Skin epidermis (tissue), 12 donors: ENCODE measurements around the gene TNRC18.

Experiments used
- H3K27ac ChIP-seq, 21 experiments: fragments of 200-600 bp; sonication (generic) in 11 of 21; one replicate each; pipeline ENCODE4 v1.5.0; 2020; ENCODE audit warnings: mild to moderate bottlenecking in 3 of 21, inconsistent platforms in 2 of 21, moderate library complexity in 2 of 21
- H3K4me3 ChIP-seq, 7 experiments: fragments of 200-600 bp; sonication (generic) in 2 of 7; one replicate each; pipeline ENCODE4 v1.5.0; 2020; ENCODE audit warnings: inconsistent platforms in 2 of 7, mild to moderate bottlenecking in 2 of 7, moderate library complexity in 1 of 7

Gene TNRC18

DNA sequence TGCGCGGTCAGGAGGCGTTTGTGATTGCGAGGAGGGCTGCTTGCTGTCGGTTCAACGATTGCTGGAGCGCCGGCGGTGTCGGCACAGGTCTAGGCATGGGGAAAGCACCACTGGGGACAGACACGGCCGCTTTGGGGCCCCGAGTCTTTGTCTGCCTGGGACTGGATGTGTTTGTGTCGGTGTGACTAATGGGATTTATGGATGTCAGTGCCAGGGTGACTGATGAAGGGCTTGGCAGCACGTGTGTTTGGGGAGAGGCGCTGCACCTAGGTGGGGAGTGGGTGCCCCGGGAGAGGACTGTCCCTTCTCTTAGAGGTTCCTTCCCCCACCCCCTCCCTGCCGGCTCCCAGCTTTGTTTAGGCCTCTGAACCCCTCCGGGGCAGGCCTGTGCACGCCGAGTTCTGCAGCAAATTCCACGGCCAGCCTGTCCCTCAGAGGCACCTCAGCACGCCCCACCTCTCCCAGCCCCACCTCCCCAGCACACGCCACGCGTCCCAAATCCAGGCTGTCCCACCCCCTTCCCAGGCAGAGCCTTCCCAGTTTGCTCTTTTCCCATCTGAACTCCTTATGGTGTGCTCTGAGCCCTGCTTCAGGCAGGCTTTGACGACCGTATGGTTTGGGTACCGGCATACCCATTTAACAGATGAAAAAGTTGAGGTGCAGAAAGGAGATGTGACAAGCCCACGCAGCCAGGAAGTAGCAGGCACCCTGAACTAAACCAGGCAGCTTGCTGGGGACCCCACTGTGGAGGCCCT lies 6.4 kb upstream of the TNRC18 start:
- Histone ChIP-seq H3K27ac (peak overlapping the region in 20 of 21 experiments; percentile 94 to 100 (median 98)), H3K4me3 (peak overlapping the region; percentile 50 to 96 (median 75))

DNA sequence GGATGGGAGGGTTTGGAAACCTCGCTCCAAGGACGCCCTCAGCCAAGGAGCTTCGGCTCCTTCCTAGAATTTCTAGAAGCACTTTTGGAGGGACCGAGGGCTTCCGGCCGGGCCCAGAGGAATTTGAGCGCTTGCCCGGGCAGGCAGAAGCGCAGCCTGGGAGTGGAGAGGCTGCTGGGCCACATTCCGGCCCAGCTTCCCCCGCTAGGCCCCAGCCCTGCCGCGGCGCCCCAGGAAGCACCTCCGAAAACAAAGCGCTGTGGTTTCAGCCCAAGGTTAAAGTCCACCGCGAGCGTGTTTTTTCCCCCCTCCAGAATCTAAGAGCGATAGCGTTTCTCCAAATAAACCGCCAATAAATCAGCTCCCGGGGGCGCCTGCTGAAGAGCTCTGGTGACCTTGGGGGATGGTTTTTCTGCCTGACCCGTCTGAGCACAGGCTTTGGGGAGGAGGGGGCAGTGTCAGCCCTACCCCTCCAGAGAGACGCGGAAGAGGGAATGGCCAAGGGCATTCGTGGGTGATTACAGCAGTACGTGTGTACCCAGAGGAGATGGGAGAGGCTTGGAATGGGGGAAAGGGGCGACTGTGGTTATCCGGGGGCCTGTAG lies 5.7 kb upstream of the TNRC18 start:
- H3K27ac ChIP-seq, result peak overlapping the region in 20 of 21 experiments; percentile 94 to 100 (median 98)
- H3K4me3 ChIP-seq, result peak overlapping the region; percentile 50 to 96 (median 75)

DNA sequence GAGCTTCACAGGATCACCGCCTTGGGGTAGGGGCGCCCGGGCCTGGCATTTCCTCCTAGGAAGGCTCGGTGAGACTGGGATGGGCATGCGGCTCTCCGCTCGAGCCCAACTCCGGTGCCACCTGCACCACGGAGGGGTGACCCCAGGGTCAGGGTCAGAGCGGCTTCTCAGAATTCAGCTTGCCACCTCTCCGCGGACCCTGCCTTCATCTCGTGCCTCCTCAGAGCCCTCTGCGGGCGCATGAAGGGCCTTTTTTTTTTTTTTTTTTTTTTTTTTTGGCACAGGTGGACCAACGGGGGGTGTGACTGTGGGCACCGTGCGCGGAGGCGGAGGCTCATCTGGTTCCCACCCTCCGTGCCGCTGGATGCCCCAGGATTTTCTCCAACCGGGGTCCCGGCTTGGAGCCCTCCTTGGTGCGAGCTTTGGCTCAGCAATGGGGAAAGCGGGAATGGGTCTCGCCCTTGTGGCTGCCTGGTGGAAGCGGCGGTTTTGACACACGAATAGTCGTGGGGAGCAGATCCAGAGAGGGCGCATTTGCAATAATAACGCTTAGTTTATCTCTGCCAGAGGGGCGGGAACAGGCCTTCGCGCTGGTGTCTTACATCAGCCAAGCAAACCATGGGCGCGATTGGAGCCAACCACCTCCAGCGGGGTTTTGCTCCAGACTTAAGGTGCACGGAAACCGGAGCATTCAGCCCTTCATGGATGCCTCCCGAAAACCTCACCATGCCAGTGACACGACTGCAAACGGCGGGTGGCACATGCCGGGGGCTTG lies 5.0 kb upstream of the TNRC18 start:
- peak overlapping the region in 20 of 21 experiments; percentile 94 to 100 (median 98) for H3K27ac ChIP-seq

DNA sequence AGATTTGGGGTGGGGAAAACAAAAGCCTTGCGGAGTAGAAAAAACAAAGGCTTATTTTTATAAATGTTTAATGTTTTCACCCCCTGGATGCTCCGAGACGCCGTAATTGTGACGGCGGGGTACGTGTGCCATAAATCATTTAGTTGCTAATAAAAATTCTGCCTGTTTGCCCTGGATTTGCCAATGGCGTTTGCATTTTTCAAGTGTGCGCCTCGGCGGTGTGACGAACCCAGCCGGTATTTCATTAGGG lies 2.5 kb upstream of the TNRC18 start:
- Histone ChIP-seq H3K27ac (peak overlapping the region; percentile 74 to 100 (median 98)), H3K4me3 (peak overlapping the region; percentile 50 to 96 (median 75))

More for the DNA sequence above, 5.0 kb upstream of the TNRC18 start:
- H3K4me3 ChIP-seq, result peak overlapping the region; percentile 50 to 96 (median 75)

DNA sequence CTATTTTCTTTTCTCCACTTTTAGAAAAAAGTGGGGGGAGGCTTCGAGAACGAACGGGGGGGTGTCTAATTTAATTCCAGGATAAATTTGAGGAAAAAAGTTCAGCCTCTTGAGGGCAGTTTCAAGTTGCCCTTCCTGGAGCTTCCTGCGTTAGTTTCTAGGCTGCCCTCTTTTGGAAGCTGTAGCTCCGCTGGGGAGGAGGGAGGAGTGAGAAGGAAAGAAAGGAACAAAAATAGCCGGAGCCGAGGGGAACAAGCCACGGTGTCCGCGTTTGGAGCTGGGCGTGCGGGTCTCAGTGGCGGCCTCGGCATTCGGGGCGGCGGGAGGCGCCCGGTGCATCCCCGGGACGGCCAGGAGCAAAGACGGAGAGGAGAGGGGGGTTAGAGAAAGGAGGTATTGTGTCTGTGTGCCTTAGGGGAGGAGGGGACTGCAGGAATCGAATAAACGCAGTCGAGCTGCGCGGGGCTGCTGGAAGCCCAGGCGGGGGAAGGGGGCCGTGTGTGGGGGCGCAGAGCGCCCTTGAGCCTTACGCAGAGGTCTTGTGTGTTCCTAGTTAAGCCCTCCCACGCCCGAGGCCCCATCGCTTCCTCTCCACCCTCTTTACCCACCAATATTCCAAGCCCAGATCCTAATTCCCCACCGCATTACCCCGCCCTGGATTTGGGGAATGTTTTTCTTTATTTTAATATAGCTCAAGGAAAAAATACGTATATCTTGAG lies 2.0 kb upstream of the TNRC18 start:
- peak overlapping the region; percentile 86 to 100 (median 98) for H3K27ac ChIP-seq
- H3K4me3 ChIP-seq, result peak overlapping the region; percentile 50 to 96 (median 75)

DNA sequence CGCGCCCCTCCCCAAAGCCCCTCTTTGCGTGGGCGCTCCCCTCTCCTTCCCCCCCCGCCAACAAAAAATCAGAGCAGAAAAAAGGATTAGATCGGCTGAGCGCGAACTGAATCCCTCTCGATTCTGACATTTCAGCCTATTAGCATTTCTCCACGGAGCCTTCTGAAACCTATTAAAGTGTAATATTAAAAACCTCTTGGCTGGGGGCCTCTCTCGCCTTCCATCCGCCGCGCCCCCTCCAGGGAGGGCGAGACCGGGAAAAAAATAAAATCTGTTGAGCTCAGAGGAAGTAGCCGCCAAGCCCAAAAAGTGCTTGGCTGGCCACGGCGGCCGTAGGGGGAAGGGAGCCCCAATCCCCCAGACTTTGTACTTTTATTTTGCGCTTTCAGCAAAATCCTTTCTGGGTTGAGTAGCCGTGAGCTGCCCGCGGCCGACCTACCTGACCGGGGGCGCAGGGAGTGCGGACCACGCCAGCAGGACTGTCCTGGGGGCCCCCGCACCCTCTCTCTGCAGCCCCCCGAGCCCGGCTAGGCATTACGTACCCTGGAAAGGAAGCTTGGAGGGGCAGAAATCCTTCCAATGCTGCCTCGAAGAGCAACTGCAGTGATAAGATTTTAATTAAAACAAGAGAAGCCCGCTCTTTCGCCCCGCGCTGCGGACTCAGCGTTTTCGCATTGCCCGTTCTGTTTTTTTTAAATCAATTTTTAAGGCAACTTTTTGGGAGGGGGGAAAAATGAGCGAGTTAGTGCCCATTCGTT lies 1.3 kb upstream of the TNRC18 start:
- Histone ChIP-seq H3K4me3 (peak overlapping the region; percentile 50 to 96 (median 75)), H3K27ac (peak overlapping the region; percentile 86 to 100 (median 98))

DNA sequence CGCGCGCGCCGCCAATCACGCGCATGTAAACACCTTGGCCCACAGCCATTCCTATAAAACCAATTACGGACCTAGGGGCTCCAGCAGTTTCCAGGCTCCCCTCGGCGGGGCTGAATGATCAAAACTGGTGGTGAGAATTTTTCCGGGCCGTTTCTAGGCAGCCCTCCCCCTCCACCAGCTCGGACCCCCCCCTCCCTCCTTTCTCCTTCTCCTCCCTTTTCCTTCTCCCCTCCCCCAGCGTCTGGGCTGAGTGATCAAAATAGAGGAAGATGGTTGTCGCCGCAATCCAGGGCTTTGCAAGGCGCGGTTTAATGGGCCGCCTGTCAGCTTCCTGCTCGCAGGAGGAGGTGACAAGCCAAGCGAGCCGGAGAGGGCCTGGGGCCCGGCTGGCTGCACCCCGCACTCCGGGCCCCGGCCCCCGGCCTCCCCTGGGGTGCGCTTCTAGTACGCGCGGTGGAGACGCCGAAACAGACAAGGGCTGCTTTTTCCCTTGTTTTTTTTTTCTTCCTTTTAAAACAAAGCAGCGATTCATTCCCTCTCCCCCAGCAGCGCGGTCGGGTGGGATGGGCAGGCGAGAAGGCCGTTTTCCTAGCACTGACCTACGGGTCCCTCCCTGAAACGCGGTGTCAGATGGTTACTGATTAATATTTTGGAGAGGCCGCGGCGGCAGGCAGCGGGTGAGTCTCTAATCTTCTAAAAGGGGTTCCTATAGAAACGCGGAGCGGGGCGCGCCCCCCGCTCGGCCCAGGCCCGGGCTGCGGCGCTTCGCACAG lies 528 bp upstream of the TNRC18 start:
- Histone ChIP-seq H3K27ac (peak overlapping the region; percentile 86 to 100 (median 98)), H3K4me3 (peak overlapping the region; percentile 50 to 96 (median 75))

DNA sequence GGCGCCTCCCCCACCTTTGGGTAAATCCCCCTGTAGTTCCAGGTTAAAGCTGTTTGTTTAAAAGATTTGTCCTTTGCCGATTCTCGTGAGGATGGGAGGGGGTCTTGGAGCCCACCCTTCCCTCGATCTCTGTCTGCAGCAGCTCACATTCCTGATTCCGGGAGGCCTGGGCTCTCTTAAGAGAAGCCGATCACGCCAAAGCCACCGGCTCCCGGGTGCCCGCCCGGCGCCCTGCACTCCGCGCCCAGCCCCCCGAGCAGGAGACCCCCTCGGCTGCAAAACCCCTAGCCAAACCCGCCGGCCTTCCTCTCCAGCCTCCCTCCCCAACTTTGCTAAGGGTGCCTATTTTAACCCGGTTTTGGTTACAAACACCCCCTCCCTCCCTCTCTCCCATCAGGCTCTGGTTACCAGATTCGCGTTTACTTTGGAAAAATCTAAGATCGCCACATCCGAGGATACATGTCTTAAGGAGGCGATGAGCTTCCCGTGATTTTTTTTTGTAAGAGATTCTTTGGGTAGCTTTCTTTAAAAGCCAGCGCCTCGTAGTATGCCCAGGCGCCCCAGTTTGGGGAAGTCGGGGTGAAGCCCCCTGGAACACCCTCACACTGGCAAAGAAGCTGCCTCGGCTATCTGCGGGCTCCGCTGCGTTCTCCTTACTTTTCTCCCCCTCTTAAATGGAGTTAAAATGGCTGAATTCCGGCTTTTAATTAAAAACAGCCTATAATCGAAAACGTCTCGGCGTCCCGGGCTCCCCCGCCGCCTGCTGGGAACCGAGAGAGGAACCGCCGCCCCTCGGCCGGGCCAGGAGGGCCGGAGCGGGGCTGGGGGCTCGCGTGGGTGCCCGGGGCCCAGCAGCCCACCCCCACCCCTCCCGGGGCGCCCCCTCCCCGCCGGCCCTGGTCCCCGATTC lies 983 bp downstream of the TNRC18 start:
- peak overlapping the region; percentile 95 to 100 (median 99) for H3K27ac ChIP-seq
- peak overlapping the region; percentile 50 to 96 (median 75) for H3K4me3 ChIP-seq

DNA sequence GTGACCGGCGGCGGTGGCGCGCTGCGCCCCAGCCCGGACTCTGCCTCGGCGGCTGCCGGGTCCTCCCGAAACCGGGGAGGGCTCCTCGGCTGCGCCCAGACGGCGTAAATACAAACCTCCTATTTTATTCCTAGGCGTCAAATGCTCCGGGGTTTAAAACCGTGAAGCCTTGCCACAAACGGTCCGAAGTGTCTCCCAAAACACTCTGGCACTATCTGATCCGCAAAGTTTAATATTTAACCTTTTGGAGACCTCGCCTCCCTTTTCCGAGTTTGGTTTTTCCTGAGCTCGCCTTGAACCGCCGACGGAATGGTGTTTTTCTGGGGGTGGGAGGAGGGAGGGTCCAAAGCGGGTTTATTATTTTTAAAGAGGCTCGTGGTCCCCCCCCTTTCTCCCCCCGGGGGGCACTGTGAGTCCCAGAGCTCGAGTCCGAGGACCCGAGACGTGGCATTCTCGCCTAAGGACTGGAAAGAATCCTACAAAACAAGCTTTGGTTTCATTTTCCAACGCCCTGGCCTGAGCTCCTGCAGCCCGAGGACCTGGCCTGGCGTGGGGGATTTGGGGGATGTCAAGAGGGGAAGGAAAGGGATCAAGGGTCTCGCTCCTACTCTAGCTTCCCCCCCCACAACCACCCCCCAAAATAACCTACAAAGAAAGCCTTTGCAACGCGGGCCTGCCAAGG lies 1.8 kb downstream of the TNRC18 start:
- H3K27ac ChIP-seq, result peak overlapping the region; percentile 95 to 100 (median 99)
- peak overlapping the region; percentile 50 to 96 (median 75) for H3K4me3 ChIP-seq

DNA sequence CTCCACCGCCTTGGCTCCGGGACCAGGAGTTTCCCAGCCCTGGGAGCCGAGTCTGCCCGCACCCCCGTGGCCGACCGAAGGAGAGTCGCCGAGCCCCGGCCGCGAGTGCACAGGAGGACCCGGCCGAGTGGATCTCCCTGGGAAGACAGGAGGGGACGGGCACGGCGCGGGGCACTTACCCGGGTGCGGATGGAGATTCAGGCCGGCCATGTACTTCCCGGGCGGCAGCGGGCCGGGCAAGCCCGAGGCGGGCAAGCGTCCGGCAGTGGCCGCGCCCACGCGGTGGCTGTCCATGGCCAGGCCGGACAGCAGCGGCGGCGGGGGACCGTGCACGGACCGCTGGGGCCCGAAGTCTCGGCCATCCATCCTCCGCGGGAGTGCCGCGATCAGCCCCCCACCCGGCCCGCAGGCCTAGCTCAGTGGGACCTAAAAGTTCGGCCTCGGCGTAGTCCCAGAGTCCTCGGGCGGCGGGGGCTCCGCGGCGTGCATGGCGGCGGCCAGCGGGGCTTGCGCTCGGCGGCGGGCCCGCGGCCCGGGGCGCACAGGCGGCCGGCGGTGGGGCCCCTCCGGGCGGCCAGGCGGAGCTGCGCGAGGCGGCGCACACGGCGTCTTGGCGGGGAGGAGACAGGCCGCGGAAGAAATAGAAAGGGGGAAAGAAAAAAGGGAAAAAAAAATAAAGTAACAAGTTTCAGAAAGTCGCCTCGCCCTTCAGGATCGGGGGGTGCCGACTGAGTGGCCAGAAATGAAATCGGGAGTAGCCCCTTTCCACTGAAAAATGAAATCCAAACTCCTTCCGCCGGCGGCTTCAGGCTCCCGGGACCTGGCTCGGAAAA lies 2.5 kb downstream of the TNRC18 start:
- Histone ChIP-seq H3K27ac (peak overlapping the region; percentile 95 to 100 (median 99)), H3K4me3 (peak overlapping the region; percentile 50 to 96 (median 75))

DNA sequence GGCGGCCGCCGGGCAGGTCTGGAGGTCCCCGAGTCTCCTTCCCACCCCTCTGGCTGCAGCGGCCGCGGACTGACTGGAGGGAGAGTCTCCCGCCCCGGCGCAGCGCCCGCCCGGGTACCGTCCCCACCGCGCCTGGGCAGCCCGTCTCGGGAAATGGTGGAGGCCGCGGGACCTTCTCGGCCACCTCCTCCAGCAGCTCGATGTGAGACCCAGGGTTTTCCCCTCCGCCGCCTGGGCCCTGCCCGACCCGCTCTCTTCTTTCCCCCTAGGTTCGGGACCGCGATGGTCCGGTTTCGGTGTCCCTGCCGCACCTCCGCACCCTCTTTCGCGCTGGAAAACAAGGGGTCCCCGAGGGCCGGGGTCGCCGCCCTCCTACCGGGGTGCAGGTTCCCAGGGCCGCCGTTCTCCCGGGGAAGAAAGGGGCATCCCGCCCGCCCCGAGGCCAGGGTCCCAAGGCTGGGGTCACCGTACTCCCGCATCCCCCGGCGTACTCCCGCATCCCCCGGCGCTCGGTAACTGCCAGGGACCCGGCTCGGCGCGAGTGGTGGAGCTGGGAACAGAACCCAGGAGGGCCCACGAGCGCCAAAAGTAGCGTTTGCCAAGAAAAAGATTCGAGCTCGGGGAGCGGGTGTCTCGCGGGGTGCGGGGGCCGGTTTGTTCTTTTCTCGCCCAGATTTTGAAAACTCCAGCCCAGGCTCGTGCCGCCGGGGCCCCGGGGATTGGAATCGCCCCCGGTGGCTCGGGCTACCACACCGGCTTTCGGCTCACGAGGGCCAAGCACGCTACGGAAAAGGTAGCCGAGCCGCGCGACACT lies 3.4 kb downstream of the TNRC18 start:
- peak overlapping the region; percentile 95 to 100 (median 99) for H3K27ac ChIP-seq
- H3K4me3 ChIP-seq, result peak overlapping the region; percentile 50 to 96 (median 75)

DNA sequence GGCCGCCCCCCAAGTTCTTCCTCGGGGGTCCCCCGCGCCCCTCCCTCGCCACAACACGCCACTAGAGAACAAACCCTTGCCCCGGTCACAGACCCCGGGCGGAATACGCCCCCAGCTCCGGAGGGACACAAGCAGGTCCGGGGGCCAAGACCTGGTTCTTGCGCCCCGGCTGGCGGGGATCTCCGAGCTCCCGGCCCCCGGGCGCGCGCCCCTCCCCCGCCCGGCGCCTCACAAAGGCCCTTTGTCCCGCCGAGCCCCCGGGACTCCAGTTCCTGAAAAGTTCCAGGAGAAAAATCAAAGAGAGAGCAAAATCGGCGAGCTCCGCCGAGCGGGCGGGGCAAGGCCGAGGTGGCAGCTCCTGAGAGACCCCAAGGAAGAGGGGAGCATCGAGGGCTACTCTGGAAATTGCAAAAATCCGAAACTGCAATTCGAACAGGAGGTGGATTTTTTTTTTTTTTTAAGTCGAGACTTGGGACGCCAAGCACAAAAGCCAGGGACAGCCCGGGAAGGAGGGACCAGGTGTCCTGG lies 4.0 kb downstream of the TNRC18 start:
- Histone ChIP-seq H3K4me3 (peak overlapping the region; percentile 50 to 96 (median 75)), H3K27ac (peak overlapping the region; percentile 32 to 100 (median 99))

DNA sequence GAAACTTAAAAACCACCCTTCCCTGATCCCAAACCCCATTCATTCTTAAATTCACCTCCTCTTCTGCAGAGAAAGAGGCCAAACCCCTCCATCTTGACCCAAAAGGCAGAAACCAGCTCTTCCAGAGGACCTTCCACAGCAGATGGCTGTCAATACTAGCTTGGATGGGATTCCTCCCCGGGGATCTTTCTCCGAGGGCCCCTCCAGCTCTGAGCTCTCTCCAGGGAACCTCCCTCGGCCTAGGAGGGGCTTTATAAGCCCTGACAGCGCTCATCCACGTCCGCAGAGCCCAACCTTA lies 5.4 kb downstream of the TNRC18 start:
- Histone ChIP-seq H3K4me3 (peak overlapping the region in 2 of 7 experiments; percentile 81 to 96), H3K27ac (peak overlapping the region in 16 of 21 experiments; percentile 20 to 100 (median 98))

DNA sequence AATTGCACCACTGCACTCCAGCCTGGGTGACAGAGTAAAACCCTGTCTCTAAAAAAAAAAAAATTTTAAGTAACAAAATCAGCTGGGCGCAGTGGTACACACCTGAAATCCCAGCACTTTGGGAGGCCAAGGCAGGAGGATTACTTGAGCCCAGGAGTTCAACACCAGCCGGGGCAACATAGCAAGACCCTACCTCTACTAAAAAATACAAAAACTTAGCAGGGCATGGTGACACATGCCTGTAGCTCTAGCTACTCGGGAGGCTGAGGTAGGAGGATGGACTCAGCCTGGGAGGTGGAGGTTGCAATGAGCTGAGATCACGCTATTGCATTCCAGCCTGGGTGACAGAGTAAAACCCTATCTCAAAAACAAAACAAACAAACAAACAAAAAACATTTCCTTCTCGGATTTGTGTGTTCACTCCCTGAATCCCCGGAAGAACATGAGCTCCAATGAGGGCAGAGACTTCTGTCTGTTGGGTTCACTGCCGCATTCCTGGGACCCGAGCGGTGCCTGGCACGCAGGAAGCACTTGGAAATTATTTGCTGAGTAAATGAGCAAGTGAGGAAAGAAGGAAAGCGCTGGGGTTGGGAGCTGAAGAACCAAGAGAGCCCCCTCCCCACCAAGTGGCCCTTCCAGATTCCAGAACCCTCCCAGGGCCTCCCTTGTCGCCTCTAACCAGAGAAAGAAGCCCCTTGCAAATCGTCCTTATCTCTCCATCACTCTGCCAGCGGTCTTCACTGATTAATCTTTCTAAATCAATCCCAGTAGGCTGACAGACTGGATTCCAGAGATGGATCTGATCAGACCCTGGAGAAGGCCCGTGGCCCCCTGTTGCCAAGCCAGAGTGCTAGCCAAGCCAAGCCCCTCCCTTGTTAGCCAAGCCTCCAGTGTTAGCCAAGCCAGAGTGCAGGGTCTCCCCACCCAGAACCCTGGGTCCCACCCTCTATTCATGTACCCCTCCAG lies 6.2 kb downstream of the TNRC18 start:
- no peak overlapping the region for H3K4me3 ChIP-seq

More for the DNA sequence above, 6.2 kb downstream of the TNRC18 start:
- H3K27ac ChIP-seq, result peak overlapping the region in 12 of 21 experiments; percentile 37 to 100 (median 98)
